Tibial artery (tissue), 4 donors: ENCODE measurements around the gene EFEMP1.

Experiments used
- DNase-seq, 2 donors: peaks; one replicate each; pipeline ENCODE4 v3.0.0-alpha.2; 2019
- H3K27ac ChIP-seq, 2 donors: fragments of 200-600 bp; sonication (generic) in 1 of 2; 1 replicate in 1 of 2; 2 replicates in 1 of 2; pipeline ENCODE4 v1.5.1; 2018 to 2019; ENCODE audit warnings: mild to moderate bottlenecking in 1 of 2
- H3K27me3 ChIP-seq, 2 donors: fragments of 200-600 bp; sonication (generic) in 1 of 2; one replicate each; pipeline versions ENCODE4 v1.5.1 to v1.6.0; 2016 to 2019
- H3K36me3 ChIP-seq, 3 donors: fragments of 200-600 bp; sonication (generic) in 2 of 3; one replicate each; pipeline ENCODE4 v1.5.1; 2016 to 2019; ENCODE audit warnings: mild to moderate bottlenecking in 2 of 3
- H3K4me1 ChIP-seq, 4 donors: fragments of 200-600 bp; sonication (generic) in 2 of 4; 1 replicate in 3 of 4; 2 replicates in 1 of 4; pipeline ENCODE4 v1.5.1; 2016 to 2019
- H3K4me3 ChIP-seq, 2 donors: fragments of 200-600 bp; sonication (generic) in 1 of 2; 1 replicate in 1 of 2; 2 replicates in 1 of 2; pipeline ENCODE4 v1.5.1; 2018 to 2019; ENCODE audit warnings: mild to moderate bottlenecking in 2 of 2
- H3K9me3 ChIP-seq, 3 donors: fragments of 200-600 bp; sonication (generic) in 1 of 3; one replicate each; pipeline ENCODE4 v1.5.1; 2016 to 2019
- intact Hi-C: fragments of 100-400 bp; cut with DNase I; formaldehyde crosslinking; loops from one replicate; pipeline ENCODE4 v1.15.0; 2023; ENCODE audit warnings: low total_unique reads
- TF ChIP-seq, protein P1 (sequence below), 2 experiments: fragments of 200-600 bp in 1 of 2; fragments of 450-650 bp in 1 of 2; IDR thresholded peaks; one replicate each; pipeline ENCODE4 v1.5.1; 2017 to 2019; ENCODE audit warnings: antibody characterized with exemption in 2 of 2, mild to moderate bottlenecking in 1 of 2, moderate library complexity in 1 of 2

EFEMP1 gene

DNA sequence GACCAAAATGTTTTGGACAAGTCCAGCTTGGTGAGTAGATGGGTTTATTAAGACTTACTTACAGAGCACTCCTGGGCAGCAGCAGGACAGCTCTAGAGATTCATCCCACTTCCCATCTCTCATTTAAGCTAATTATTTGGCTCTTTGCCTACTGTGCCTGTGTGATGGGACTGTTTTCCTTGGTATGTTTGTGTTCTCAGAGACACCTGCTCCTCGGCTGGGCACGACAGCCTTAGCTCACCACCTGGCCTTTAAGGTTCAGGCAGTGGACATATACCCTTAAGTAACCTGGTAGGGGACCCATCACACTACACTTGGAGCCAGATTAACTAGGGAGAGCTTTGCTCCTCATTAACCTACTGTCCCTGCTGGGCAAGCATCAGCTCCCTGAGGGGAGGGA, 41.7 kb upstream of the EFEMP1 start:
- Histone ChIP-seq H3K27ac (peak overlapping the region; percentile 63 to 71), H3K9me3 (no peaks in the 10 kb centered on the region), H3K4me1 (peaks cover 0 to 22% (median 10%) of the 10 kb centered on the region in 4 donors), H3K4me3 (no peak overlapping the region), H3K27me3 (no peaks in the 10 kb centered on the region), H3K36me3 (no peaks in the 10 kb centered on the region)
- intact Hi-C loops: no loop called here
- TF ChIP-seq, protein P1, sequence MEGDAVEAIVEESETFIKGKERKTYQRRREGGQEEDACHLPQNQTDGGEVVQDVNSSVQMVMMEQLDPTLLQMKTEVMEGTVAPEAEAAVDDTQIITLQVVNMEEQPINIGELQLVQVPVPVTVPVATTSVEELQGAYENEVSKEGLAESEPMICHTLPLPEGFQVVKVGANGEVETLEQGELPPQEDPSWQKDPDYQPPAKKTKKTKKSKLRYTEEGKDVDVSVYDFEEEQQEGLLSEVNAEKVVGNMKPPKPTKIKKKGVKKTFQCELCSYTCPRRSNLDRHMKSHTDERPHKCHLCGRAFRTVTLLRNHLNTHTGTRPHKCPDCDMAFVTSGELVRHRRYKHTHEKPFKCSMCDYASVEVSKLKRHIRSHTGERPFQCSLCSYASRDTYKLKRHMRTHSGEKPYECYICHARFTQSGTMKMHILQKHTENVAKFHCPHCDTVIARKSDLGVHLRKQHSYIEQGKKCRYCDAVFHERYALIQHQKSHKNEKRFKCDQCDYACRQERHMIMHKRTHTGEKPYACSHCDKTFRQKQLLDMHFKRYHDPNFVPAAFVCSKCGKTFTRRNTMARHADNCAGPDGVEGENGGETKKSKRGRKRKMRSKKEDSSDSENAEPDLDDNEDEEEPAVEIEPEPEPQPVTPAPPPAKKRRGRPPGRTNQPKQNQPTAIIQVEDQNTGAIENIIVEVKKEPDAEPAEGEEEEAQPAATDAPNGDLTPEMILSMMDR (IDR thresholded peaks at IDR 0.05): no peak
- no peak for DNase-seq

DNA sequence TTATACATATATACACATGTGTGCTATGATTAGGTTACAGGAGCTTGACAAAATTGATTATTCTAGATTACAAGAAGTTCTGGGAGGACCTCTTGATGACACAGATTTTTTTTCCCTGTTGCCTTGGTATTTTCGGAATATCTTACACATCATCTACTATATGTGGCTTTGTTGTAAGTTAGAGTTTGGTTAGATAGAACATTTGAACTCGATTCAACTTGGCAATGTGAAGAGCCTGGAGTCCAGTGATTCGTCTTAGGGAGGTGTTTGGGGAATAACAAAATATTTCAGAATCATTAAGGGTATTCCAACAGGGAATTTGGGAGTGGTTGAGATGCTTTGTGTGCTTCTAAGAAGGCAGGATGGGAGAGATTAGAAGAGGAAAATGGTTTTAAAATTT, 39.3 kb upstream of the EFEMP1 start:
- no peak overlapping the region for H3K4me3 ChIP-seq
- H3K27ac ChIP-seq: no peak overlapping the region
- intact Hi-C loops: no loop called here
- no peaks in the 10 kb centered on the region for H3K9me3 ChIP-seq
- H3K4me1 ChIP-seq: peaks cover 0 to 22% (median 13%) of the 10 kb centered on the region in 4 donors
- DNase-seq: no peak
- TF ChIP-seq, protein P1 (IDR thresholded peaks at IDR 0.05): no peak
- no peaks in the 10 kb centered on the region for H3K27me3 ChIP-seq
- no peaks in the 10 kb centered on the region for H3K36me3 ChIP-seq

DNA sequence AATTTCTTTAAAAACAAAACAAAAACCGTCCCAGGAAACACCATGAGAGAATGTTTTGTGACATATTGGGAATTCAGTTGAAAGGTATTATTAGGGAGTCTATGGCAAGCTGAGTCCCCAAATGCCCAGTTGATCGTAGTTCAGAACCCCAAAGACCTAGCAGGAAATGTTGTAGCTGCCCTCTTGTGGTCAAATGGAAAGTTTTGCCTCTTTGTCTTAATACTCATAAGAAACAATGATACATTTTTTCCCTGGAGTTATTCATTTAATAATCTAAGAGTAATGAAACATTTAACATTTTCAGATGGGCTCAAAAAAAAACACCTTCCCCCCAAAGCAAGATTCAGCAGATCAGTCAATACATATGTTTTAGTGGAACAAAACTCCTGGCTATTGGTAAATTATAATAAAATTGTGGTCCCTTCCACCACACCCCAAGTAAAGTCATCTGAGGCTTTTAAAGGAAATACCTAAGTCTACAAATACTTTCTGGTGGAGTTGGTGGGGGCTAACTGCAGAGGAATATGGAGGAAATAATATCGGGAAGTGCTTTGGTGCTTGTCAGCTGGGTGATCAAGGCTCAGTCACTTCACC, 37.8 kb upstream of the EFEMP1 start:
- H3K4me3 ChIP-seq: no peak overlapping the region
- TF ChIP-seq, protein P1 (IDR thresholded peaks at IDR 0.05): peak; percentile 60 to 66
- no peak overlapping the region for H3K27ac ChIP-seq
- H3K27me3 ChIP-seq: no peaks in the 10 kb centered on the region
- H3K4me1 ChIP-seq: peaks cover 0 to 18% (median 12%) of the 10 kb centered on the region in 4 donors
- DNase-seq: no peak
- intact Hi-C loops: no loop called here
- no peaks in the 10 kb centered on the region for H3K9me3 ChIP-seq
- H3K36me3 ChIP-seq: no peaks in the 10 kb centered on the region

DNA sequence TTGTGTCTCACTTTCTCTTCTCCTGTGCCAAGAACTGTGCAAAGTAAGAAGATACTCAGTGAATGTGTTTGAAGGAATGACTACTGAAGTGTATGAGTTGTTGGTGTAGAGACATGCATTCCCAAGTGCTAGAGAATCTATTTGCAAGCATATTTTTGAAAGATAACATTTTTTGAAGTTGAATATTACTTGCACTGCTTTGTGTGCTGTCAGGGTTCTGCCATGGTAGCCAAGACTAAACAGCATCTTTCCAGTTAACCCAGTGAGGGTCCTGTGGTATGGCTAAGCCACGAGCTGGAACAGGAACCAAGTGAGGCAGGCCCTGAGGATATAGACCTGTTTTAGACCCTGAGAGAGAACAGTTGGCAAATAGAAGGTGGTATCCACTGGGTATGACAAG, 35.2 kb upstream of the EFEMP1 start:
- no peak overlapping the region for H3K4me3 ChIP-seq
- TF ChIP-seq, protein P1 (IDR thresholded peaks at IDR 0.05): no peak
- H3K36me3 ChIP-seq: no peaks in the 10 kb centered on the region
- H3K9me3 ChIP-seq: no peaks in the 10 kb centered on the region
- DNase-seq: no peak
- peaks cover 0 to 9% (median 1%) of the 10 kb centered on the region in 4 donors for H3K4me1 ChIP-seq
- no peaks in the 10 kb centered on the region for H3K27me3 ChIP-seq
- no peak overlapping the region for H3K27ac ChIP-seq
- intact Hi-C loops: no loop called here

GRCh38 chr2:55957142-55957541, 33.6 kb upstream of the EFEMP1 start:
- Histone ChIP-seq H3K36me3 (no peaks in the 10 kb centered on the region), H3K27me3 (no peaks in the 10 kb centered on the region), H3K9me3 (no peaks in the 10 kb centered on the region), H3K27ac (no peak overlapping the region), H3K4me1 (peaks cover 0 to 9% (median 1%) of the 10 kb centered on the region in 4 donors), H3K4me3 (no peak overlapping the region)
- TF ChIP-seq, protein P1 (IDR thresholded peaks at IDR 0.05): no peak
- intact Hi-C loops: no loop called here
- DNase-seq: no peak
